D721Med (cell line): Measurements from ENCODE around the gene CLEC4G.
A peak's percentile ranks its signal among the peaks of the same experiment; 100 is the strongest.

Source experiments
- DNase-seq: peaks from one replicate; pipeline ENCODE4 v3.0.0; 2011; ENCODE audit warnings: low spot score; ENCODE audit not compliant: insufficient read length
- FAIRE-seq: peaks from 2 replicates; lab custom pipeline; 2011; peaks lifted over from hg19 to GRCh38; lab: Jason Lieb, UNC
- CTCF ChIP-seq: IDR thresholded peaks from 2 replicates; pipeline ENCODE4 v1.5.1; 2012; ENCODE audit warnings: mild to moderate bottlenecking, control low read depth; ENCODE audit not compliant: insufficient read depth; ENCODE audit errors: missing control alignments

The CLEC4G gene

GRCh38 chr19:7740682-7741054 is 8.8 kb upstream of the CLEC4G start:
- no peak for DNase-seq
- FAIRE-seq = no peak
- no peak for TF ChIP-seq CTCF

- FAIRE-seq (no peak), DNase-seq (no peak)
- no peak for TF ChIP-seq CTCF
Measured at GRCh38 chr19:7739801-7740681, 8.1 kb upstream of the CLEC4G start.

DNA sequence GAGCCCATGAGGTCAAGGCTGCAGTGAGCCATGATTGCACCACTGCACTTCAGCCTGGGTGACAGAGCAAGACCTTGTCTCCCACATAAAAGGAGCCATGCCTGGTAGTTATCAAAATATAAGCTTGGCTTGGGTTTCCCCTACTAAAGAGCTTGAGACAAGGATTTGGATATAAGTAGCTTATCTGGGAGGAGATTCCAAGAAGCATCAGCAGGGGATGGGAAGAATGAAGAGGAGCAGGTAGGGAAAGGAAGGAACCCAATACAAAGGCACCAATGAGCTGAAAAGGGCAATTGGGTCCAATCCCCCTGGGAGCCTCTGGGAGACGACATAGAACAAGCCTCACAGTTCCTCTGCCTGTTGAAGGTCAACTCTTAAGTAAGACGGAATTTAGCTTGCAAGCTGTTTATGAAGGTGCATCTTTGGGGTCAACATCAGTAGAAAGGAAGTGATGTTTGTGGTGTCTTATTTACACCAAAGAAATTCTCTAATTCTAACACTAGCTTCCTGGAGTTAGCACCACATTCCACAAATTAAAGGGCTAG is 7.4 kb upstream of the CLEC4G start:
- peak; percentile 84 for DNase-seq
- peak; percentile 95 for FAIRE-seq
- no peak for TF ChIP-seq CTCF

DNA sequence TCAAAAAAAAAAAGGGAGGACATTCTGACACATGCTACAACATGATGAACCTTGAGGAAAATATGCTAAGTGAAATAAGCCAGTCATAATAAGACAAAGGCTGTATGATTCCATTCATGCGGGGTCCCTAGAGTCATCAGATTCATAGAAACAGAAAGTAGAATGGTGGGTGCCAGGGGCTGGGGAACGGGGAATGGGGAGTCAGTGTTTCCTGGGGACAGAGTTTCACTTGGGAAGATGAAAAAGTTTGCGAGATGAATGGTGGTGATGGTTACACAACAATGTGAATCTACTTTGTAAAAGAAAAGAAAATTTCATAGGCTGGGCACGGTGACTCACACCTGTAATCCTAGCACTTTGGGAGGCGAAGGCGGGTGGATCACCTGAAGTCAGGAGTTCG is 6.1 kb upstream of the CLEC4G start:
- DNase-seq = no peak

DNA sequence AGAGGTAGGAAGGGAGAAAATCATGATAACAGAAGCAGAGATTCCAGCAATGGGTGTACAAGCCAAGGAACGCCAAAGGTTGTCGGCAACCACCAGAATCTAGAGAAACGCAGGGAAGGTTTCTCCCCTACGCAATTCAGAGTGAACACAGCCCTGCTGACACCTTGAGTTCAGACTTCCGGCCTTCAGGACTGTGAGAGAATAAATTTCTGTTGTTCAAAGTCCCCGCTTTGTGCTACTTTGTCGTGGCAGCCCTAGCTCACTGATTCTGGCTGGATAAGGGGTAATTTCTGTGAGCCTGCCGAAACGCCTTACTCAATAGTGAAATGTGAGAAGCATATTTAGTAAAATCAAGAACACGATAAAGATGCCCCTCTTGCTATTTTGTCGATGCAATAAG is 5.3 kb upstream of the CLEC4G start:
- TF ChIP-seq CTCF = no peak
- no peak for FAIRE-seq
- no peak for DNase-seq

More for the DNA sequence above, 6.1 kb upstream of the CLEC4G start:
- no peak for TF ChIP-seq CTCF
- no peak for FAIRE-seq

GRCh38 chr19:7736148-7736547 is 4.2 kb upstream of the CLEC4G start:
- DNase-seq = no peak
- FAIRE-seq = no peak
- TF ChIP-seq CTCF = no peak
